Left ventricle myocardium inferior (tissue), 1 donor: ENCODE data around the gene GOLGA6L7. TPM values are rescaled to one million over a fixed set of nuclear protein-coding genes. Genes with fewer than 3 reads are reported as not detected.

Experiments used
- DNase-seq: peaks from one replicate; pipeline ENCODE4 v3.0.0-alpha.2; 2020
- H3K27ac ChIP-seq: fragments of 200-600 bp; replicated peaks from 2 replicates; pipeline ENCODE4 v1.8.0; 2021
- H3K27me3 ChIP-seq: fragments of 200-600 bp; 2 replicates; pipeline ENCODE4 v1.8.0; 2021; ENCODE audit warnings: low read depth
- H3K36me3 ChIP-seq: fragments of 200-600 bp; 2 replicates; pipeline ENCODE4 v1.8.0; 2021
- H3K4me1 ChIP-seq: fragments of 200-600 bp; 2 replicates; pipeline ENCODE4 v1.8.0; 2021
- H3K4me3 ChIP-seq: fragments of 200-600 bp; 2 replicates; pipeline ENCODE4 v1.8.0; 2021; ENCODE audit warnings: mild to moderate bottlenecking, moderate library complexity
- H3K9me3 ChIP-seq: fragments of 200-600 bp; replicated peaks from 2 replicates; pipeline ENCODE4 v1.8.0; 2021
- intact Hi-C: fragments of 100-400 bp; cut with micrococcal nuclease; formaldehyde crosslinking; loops from one replicate; pipeline ENCODE4 v1.11.0; 2022
- total RNA-seq: library from RNA; stranded (reverse); fragmentation: NEBNext Ultra II Directional; extraction: Animal tissue kit (Norgen Biotek cat#: 25700); gene quantifications from one replicate; pipeline ENCODE4 v1.2.1, GENCODE V29; 2021
- TF ChIP-seq, protein P1 (sequence below): fragments of 200-600 bp; IDR thresholded peaks from 2 replicates; pipeline ENCODE4 v1.8.0; 2021; ENCODE audit warnings: antibody characterized with exemption, mild to moderate bottlenecking, borderline replicate concordance
- donor health status: DM: no; HTN: yes; CAD: no; lungs with severe emphysema.

The GOLGA6L7 gene
- total RNA-seq, 1 donor from 2014 or later, result not detected

DNA sequence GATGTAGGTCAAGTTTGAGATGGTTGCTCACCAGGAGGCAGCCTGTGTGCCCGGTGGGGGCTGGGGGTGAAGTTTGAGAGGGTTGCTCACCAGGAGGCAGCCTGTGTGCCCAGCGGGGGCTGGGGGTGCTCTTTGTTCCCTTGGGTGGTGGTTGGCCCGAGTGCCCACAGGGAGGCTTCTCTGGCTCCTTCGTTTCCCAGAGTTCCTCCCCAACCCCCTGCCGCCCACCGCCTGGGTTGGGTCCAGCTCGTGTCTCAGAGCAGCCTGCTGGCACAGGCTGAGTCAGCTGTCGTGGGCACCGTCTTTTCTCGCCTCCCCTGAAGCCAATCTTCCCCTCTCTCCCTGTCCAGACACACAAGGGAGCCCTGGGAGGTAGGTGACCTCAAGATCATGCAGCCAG is 40.5 kb upstream of the GOLGA6L7 start:
- H3K27me3 ChIP-seq, result peaks cover 50% of the 10 kb centered on the region
- H3K4me3 ChIP-seq, result no peak overlapping the region
- DNase-seq, result no peak
- TF ChIP-seq, protein P1, sequence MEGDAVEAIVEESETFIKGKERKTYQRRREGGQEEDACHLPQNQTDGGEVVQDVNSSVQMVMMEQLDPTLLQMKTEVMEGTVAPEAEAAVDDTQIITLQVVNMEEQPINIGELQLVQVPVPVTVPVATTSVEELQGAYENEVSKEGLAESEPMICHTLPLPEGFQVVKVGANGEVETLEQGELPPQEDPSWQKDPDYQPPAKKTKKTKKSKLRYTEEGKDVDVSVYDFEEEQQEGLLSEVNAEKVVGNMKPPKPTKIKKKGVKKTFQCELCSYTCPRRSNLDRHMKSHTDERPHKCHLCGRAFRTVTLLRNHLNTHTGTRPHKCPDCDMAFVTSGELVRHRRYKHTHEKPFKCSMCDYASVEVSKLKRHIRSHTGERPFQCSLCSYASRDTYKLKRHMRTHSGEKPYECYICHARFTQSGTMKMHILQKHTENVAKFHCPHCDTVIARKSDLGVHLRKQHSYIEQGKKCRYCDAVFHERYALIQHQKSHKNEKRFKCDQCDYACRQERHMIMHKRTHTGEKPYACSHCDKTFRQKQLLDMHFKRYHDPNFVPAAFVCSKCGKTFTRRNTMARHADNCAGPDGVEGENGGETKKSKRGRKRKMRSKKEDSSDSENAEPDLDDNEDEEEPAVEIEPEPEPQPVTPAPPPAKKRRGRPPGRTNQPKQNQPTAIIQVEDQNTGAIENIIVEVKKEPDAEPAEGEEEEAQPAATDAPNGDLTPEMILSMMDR, result no peak
- peaks cover 15% of the 10 kb centered on the region for H3K4me1 ChIP-seq
- H3K27ac ChIP-seq, result no peak overlapping the region
- no peaks in the 10 kb centered on the region for H3K36me3 ChIP-seq
- intact Hi-C loops, result no loop called here
- no peaks in the 10 kb centered on the region for H3K9me3 ChIP-seq

DNA sequence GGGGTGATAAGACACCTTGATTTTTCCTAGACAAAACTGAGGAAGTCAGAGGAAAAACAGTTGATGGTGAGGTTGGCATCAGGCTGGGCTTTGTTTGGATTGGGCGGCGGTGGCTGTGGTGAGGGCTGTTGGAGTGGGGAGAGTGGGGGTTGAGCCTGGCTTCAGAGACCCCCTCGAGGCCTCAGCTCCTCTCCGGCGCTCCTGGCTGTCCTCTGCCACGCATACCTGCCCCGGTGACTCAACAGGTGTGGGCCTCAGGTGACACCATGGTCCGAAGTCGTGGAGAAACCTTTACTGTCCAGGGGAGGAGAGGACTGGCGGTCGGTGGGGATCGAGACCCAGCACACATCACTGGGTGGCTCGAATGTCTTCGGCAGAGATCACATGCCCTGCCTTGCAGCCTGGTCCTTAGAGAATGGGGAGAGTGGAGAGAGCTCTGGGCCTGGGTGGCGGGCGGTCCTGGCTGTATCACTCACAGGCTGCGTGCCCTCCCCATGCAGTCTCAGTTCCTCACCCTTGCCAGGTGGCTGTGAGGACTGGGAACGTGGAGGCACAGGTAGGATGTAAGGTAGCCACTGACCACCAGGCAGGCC is 40.0 kb upstream of the GOLGA6L7 start:
- intact Hi-C loops, result no loop called here
- Histone ChIP-seq H3K4me1 (peaks cover 15% of the 10 kb centered on the region), H3K27me3 (peaks cover 50% of the 10 kb centered on the region), H3K36me3 (no peaks in the 10 kb centered on the region), H3K27ac (no peak overlapping the region), H3K4me3 (no peak overlapping the region), H3K9me3 (no peaks in the 10 kb centered on the region)
- TF ChIP-seq, protein P1, result no peak
- DNase-seq, result no peak

DNA sequence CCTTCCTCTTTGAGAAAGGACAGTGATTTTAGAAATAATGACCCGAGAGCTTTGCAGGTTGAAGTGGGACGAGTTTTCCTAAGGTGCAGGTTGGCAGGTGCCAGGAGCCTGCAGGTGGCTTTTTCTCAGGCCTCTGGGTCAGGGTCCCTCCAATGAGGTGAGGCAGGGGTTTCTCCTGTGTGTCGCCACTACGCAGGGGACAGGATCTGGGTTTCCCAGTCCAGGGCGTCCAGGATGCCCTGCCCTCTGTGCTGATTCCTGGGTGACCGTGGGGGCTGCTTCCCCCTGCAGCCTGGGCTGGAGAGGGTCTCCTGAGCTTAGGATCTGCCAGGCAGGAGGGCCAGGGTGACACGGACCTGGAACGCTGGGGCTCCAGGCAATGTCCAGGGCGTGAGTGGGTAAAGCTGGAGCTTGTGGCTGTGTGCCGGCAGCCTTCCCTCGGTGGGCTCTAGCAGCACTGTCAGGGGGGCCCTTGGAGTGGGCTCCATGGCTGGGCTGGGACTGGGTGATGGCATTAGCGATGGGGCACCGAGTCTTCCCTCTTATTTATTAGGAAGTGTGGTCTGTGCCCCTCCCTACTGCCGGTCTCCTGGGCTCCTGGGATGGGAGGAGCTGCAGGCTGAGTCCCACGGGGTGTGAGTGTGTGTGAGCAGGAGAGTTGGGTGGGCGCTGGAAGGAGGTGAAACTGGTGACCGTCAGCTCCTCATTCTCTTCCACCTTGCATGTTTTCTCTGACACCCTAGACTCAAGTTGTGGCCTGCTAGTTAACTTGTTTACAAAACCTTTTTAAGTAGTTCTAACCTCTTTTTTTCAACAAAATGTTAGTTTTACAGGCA is 39.1 kb upstream of the GOLGA6L7 start:
- H3K4me3 ChIP-seq, result no peak overlapping the region
- intact Hi-C loops, result no loop called here

DNA sequence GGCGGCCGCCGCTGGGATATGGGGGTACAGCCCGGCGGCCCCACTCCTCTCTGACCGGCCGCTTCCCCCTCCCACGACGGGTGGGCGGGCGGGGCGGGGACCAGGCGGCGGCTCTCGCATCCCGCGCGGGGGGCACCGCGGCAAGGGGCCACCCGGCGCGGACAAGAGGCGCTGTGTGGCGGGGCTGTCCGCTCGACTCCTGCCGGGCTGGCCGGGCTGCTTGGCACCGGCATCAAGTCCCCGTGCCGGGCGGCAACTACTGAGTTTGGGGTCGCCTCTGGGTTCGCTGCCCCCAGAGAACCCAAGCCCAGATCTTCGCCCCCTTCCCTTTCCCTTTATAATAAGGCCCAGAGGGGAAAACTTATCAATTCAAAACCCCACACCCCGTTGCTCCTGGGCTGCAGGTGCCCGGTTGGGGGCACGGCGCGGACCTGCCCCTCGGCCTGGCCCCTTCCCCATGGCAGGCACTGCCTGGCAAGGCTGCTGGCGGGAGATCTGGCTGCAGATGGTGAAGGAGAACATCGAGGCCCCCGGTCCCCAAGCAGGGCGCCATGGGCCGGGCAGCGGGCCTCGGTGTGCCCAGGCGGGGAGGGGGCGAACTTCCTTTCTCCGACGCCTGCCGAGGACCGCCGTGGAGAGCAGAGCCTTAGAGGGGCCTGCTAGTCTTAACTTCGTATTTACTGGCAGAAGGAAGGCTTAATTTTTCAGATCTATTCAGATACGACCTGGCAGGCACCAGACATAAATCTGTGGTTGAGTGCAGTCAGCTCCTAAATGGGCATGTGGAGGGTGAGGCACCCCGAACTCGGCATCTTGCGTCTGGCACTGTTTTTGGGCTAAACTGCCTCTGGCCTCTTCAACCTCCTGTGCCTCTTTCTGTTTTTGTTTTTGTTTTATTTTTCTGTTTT is 38.2 kb upstream of the GOLGA6L7 start:
- peaks cover 50% of the 10 kb centered on the region for H3K27me3 ChIP-seq
- H3K9me3 ChIP-seq, result no peaks in the 10 kb centered on the region
- H3K4me1 ChIP-seq, result peaks cover 15% of the 10 kb centered on the region
- no peak for DNase-seq
- peak overlapping the region; percentile 65 for H3K4me3 ChIP-seq
- intact Hi-C loops, result no loop called here
- H3K27ac ChIP-seq, result no peak overlapping the region
- no peaks in the 10 kb centered on the region for H3K36me3 ChIP-seq
- TF ChIP-seq, protein P1, result no peak

More for the DNA sequence above, 39.1 kb upstream of the GOLGA6L7 start:
- Histone ChIP-seq H3K27ac (no peak overlapping the region), H3K27me3 (peaks cover 50% of the 10 kb centered on the region), H3K4me1 (peaks cover 15% of the 10 kb centered on the region), H3K9me3 (no peaks in the 10 kb centered on the region), H3K36me3 (no peaks in the 10 kb centered on the region)
- no peak for DNase-seq
- TF ChIP-seq, protein P1, result no peak
